HEK293 (cell line): Measurements from ENCODE around the gene CCDC122.

ENCODE experiments used
- CTCF ChIA-PET: fragments of 350-600 bp; formaldehyde crosslinking; extraction: SDS; loops from one replicate; lab custom pipeline; 2021; ENCODE audit warnings: antibody characterized with exemption; lab: Yijun Ruan, JAX
- POLR2A ChIA-PET: fragments of 300-600 bp; formaldehyde crosslinking; extraction: SDS; loops from one replicate; lab custom pipeline; 2020; ENCODE audit warnings: antibody characterized with exemption, inconsistent platforms; lab: Yijun Ruan, JAX
- H3K27ac ChIP-seq: fragments of 200-500 bp; sonication (Bioruptor generic); 2 replicates; pipeline ENCODE4 v1.5.1; 2014; ENCODE audit warnings: low read depth, low read length, control low read depth, inconsistent platforms; ENCODE audit errors: extremely low read depth
- H3K36me3 ChIP-seq, 2 experiments: fragments of 200-500 bp in 1 of 2; sonication (Bioruptor generic) in 1 of 2; 1 replicate in 1 of 2; 2 replicates in 1 of 2; pipeline ENCODE4 v1.5.1; 2014 to 2017; ENCODE audit warnings: inconsistent platforms in 2 of 2, low read length in 2 of 2; ENCODE audit not compliant: control insufficient read depth in 2 of 2, insufficient read depth in 1 of 2
- H3K4me1 ChIP-seq: fragments of 200-500 bp; sonication (Bioruptor generic); 2 replicates; pipeline ENCODE4 v1.5.1; 2014; ENCODE audit warnings: mild to moderate bottlenecking, low read length, inconsistent platforms; ENCODE audit not compliant: control insufficient read depth, insufficient read depth
- H3K4me3 ChIP-seq: 2 replicates; pipeline ENCODE4 v1.5.1; 2011; ENCODE audit warnings: low read depth, mild to moderate bottlenecking, control low read depth, low read length, moderate library complexity
- H3K9me3 ChIP-seq: fragments of 200-500 bp; sonication (Bioruptor generic); 2 replicates; pipeline ENCODE4 v1.5.1; 2014; ENCODE audit warnings: low read depth, low read length, inconsistent platforms; ENCODE audit not compliant: control insufficient read depth, insufficient read depth
- ELK4 ChIP-seq: IDR thresholded peaks from 2 replicates; pipeline ENCODE4 v1.6.1; 2011; ENCODE audit warnings: mild to moderate bottlenecking, low read depth, low read length, borderline replicate concordance
- GLI2 ChIP-seq: fragments of 450-650 bp; formaldehyde crosslinking; IDR thresholded peaks from 2 replicates; pipeline ENCODE4; 2017; ENCODE audit warnings: missing biosample characterization, missing genetic modification characterization, low read depth, borderline replicate concordance
- INSM2 ChIP-seq: fragments of 450-650 bp; formaldehyde crosslinking; IDR thresholded peaks from 2 replicates; pipeline ENCODE4 v1.5.1; 2016; ENCODE audit warnings: missing biosample characterization, missing genetic modification characterization
- PATZ1 ChIP-seq: fragments of 450-650 bp; formaldehyde crosslinking; IDR thresholded peaks from 2 replicates; pipeline ENCODE4 v1.5.1; 2016; ENCODE audit warnings: missing biosample characterization, missing genetic modification characterization
- SALL2 ChIP-seq: fragments of 450-650 bp; formaldehyde crosslinking; IDR thresholded peaks from 2 replicates; pipeline ENCODE4 v1.5.0; 2017; ENCODE audit warnings: missing biosample characterization, mild to moderate bottlenecking, missing genetic modification characterization, borderline replicate concordance
- ZNF121 ChIP-seq: fragments of 450-650 bp; formaldehyde crosslinking; IDR thresholded peaks from 2 replicates; pipeline ENCODE4 v1.5.1; 2016; ENCODE audit warnings: missing biosample characterization, missing genetic modification characterization
- ZNF184 ChIP-seq: fragments of 450-650 bp; IDR thresholded peaks from 2 replicates; pipeline ENCODE4 v1.5.1; 2018; ENCODE audit warnings: missing biosample characterization, mild to moderate bottlenecking, missing genetic modification characterization
- ZNF274 ChIP-seq, 2 experiments: fragments of 200-500 bp in 1 of 2; fragments of 450-650 bp in 1 of 2; sonication (Bioruptor generic) in 1 of 2; formaldehyde crosslinking in 1 of 2; IDR thresholded peaks; 2 replicates each; pipeline versions ENCODE4 v1.5.1 to v1.6.1; 2014 to 2016; ENCODE audit warnings: borderline replicate concordance in 1 of 2, inconsistent platforms in 1 of 2, low read length in 1 of 2, missing biosample characterization in 1 of 2, missing genetic modification characterization in 1 of 2
- ZNF335 ChIP-seq: fragments of 450-650 bp; formaldehyde crosslinking; conservative IDR thresholded peaks from 2 replicates; pipeline ENCODE4 v1.5.1; 2016; ENCODE audit warnings: missing biosample characterization, missing genetic modification characterization
- ZNF416 ChIP-seq: fragments of 450-650 bp; formaldehyde crosslinking; IDR thresholded peaks from 2 replicates; pipeline ENCODE4 v1.5.1; 2016; ENCODE audit warnings: missing biosample characterization, missing genetic modification characterization
- ZNF518A ChIP-seq: fragments of 450-650 bp; formaldehyde crosslinking; conservative IDR thresholded peaks from 2 replicates; pipeline ENCODE4 v1.5.1; 2016; ENCODE audit warnings: low read depth, missing biosample characterization, missing genetic modification characterization
- ZNF530 ChIP-seq: fragments of 450-650 bp; formaldehyde crosslinking; IDR thresholded peaks from 2 replicates; pipeline ENCODE4 v1.5.1; 2016; ENCODE audit warnings: low read depth, missing biosample characterization, missing genetic modification characterization
- ZNF558 ChIP-seq: fragments of 450-650 bp; formaldehyde crosslinking; IDR thresholded peaks from 2 replicates; pipeline ENCODE4 v1.5.1; 2016; ENCODE audit warnings: missing biosample characterization, missing genetic modification characterization
- ZNF596 ChIP-seq: fragments of 450-650 bp; IDR thresholded peaks from 2 replicates; pipeline ENCODE4 v1.5.0; 2018; ENCODE audit warnings: missing biosample characterization, mild to moderate bottlenecking, missing genetic modification characterization, moderate library complexity
- ZNF658 ChIP-seq: fragments of 450-650 bp; formaldehyde crosslinking; IDR thresholded peaks from 2 replicates; pipeline ENCODE4; 2016; ENCODE audit warnings: missing biosample characterization, missing genetic modification characterization
- ZNF701 ChIP-seq: fragments of 450-650 bp; formaldehyde crosslinking; IDR thresholded peaks from 2 replicates; pipeline ENCODE4 v1.5.1; 2016; ENCODE audit warnings: missing biosample characterization, missing genetic modification characterization
- ZSCAN18 ChIP-seq: fragments of 450-650 bp; formaldehyde crosslinking; IDR thresholded peaks from 2 replicates; pipeline ENCODE4 v1.5.1; 2016; ENCODE audit warnings: missing biosample characterization, missing genetic modification characterization

CCDC122 gene

GRCh38 chr13:43848001-43848649, 31.4 kb downstream of the CCDC122 start:
- ChIA-PET POLR2A (no interaction called here), CTCF (interaction anchor here (0.6 kb wide), 1 partner anchor 590 kb away, joined by 3 read pairs; no protein-coding TSS in a partner anchor)
- no peaks in the 10 kb centered on the region for H3K36me3 ChIP-seq

More at GRCh38 chr13:43848001-43848649, 31.4 kb downstream of the CCDC122 start:
- Histone ChIP-seq H3K9me3 (no peaks in the 10 kb centered on the region), H3K4me3 (no peak overlapping the region), H3K27ac (no peak overlapping the region), H3K4me1 (no peaks in the 10 kb centered on the region)
- TF ChIP-seq ZNF518A (tag by site-specific recombination) (no peak), INSM2 (tag by site-specific recombination) (no peak), ZNF558 (tag by site-specific recombination) (no peak), ELK4 (no peak), ZNF416 (tag by site-specific recombination) (no peak), ZNF121 (tag by site-specific recombination) (no peak), ZNF530 (no peak), ZNF701 (tag by site-specific recombination) (no peak), PATZ1 (no peak), ZSCAN18 (tag by site-specific recombination) (no peak), SALL2 (tag by site-specific recombination) (no peak), ZNF335 (no peak), ZNF658 (tag by site-specific recombination) (no peak), GLI2 (tag by site-specific recombination) (no peak), ZNF274 (IDR thresholded peaks at IDR 0.05; ENCODE audit: low read length) (no peak), ZNF274 (tag by site-specific recombination; IDR thresholded peaks at IDR 0.05; ENCODE audit: borderline replicate concordance) (no peak), ZNF596 (tag by site-specific recombination) (no peak), ZNF184 (tag by site-specific recombination) (no peak)
